HG02678 (cell line): ENCODE results near the gene MAGEH1.
A peak's percentile ranks its signal among the peaks of the same experiment; 100 is the strongest.
"Not testable (repeated sequence)": the region's sequence is repeated elsewhere in the genome, so short reads cannot be mapped to it uniquely, and the experiment has no call there.

Experiments
- ATAC-seq: cut with Tn5 transposase; IDR thresholded peaks from one replicate; pipeline ENCODE4 v1.9.1; 2021; ENCODE audit warnings: mild to moderate bottlenecking, moderate library complexity; ENCODE audit not compliant: unreplicated experiment

The MAGEH1 gene

DNA sequence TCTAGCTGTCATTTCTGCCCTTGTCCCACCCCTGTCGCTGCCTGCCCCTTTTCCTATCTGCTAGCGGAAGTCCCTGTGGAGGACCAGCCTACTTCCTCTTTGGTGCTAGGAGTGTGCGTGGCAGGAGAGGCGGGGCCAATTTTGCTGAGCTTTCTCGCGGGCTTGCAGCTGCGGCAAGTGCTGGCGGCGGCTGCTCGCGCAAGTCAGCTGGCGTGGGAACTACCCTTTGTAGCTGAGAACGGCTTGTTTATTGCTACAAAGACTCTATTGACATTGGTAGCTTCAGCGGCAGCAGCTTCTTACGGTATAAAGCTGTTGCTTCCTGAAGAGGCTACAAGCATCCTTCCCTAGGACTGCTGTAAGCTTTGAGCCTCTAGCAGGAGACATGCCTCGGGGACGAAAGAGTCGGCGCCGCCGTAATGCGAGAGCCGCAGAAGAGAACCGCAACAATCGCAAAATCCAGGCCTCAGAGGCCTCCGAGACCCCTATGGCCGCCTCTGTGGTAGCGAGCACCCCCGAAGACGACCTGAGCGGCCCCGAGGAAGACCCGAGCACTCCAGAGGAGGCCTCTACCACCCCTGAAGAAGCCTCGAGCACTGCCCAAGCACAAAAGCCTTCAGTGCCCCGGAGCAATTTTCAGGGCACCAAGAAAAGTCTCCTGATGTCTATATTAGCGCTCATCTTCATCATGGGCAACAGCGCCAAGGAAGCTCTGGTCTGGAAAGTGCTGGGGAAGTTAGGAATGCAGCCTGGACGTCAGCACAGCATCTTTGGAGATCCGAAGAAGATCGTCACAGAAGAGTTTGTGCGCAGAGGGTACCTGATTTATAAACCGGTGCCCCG, at the start of gene MAGEH1:
Gene MAGEH1, plus strand, starts transcription at position 138 of the 843 bp plus-strand sequence. Its CDS starts 248 bp downstream, at position 386.
- ATAC-seq, result peak; percentile 98

DNA sequence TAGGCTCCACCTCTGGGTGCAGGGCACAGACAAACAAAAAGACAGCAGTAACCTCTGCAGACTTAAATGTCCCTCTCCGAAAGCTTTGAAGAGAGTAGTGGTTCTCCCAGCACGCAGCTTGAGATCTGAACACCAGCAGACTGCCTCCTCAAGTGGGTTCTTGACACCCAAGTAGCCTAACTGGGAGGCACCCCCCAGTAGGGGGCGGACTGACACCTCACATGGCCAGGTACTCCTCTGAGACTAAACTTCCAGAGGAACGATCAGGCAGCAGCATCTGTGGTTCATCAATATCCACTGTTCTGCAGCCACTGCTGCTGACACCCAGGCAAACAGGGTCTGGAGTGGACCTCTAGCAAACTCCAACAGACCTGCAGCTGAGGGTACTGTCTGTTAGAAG, 24.8 kb upstream of the MAGEH1 start:
- ATAC-seq, result not testable (repeated sequence)

DNA sequence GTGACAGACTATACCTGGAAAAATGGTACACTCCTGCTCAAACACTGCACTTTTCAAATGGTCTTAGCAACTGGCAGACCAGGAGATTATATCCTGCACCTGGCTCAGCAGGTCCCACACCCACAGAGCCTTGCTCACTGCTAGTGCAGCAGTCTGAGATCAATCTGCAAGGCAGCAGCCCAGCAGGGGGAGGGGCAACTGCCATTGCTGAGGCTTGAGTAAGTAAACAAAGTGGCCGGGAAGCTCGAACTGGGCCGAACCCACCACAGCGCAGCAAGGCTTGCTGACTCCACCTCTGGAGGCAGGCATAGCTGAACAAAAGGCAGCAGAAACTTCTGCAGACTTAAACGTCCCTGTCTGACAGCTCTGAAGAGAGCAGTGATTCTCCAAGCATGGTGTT, 8.5 kb upstream of the MAGEH1 start:
- not testable (repeated sequence) for ATAC-seq

DNA sequence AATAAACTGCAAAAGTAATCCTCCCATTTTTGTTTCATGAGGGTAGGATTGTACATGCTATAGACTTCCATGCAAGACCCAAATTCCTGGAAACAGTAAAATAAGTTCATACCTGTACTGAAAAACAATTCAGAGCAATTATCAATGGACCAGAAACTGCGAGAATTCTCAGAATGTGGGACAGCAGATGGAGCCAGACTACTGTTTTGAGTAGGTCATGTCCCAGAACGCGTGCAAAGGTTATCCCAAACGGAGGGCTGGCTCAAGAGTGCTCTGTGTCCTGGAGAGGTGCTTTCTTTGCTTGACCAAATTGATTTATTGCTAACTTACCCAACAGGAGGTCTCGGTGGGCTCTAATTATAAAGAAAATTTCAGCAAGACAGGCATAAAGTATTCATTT, 1.7 kb upstream of the MAGEH1 start:
- no peak for ATAC-seq

GRCh38 chrX:55451141-55451540, 786 bp upstream of the MAGEH1 start:
- no peak for ATAC-seq

- ATAC-seq, result peak; percentile 22
Measured at GRCh38 chrX:55451626-55451989, 319 bp upstream of the MAGEH1 start.

DNA sequence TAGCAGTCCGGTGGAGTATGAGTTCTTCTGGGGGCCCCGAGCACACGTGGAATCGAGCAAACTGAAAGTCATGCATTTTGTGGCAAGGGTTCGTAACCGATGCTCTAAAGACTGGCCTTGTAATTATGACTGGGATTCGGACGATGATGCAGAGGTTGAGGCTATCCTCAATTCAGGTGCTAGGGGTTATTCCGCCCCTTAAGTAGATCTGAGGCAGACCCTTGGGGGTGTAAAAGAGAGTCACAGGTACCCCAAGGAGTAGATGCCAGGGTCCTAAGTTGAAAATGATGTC, 852 bp downstream of the MAGEH1 start:
- ATAC-seq, result no peak

- ATAC-seq, result not testable (repeated sequence)
Measured at GRCh38 chrX:55455708-55456107, 3.8 kb downstream of the MAGEH1 start.

- ATAC-seq, result not testable (repeated sequence)
Measured at GRCh38 chrX:55459426-55459825, 7.5 kb downstream of the MAGEH1 start.

DNA sequence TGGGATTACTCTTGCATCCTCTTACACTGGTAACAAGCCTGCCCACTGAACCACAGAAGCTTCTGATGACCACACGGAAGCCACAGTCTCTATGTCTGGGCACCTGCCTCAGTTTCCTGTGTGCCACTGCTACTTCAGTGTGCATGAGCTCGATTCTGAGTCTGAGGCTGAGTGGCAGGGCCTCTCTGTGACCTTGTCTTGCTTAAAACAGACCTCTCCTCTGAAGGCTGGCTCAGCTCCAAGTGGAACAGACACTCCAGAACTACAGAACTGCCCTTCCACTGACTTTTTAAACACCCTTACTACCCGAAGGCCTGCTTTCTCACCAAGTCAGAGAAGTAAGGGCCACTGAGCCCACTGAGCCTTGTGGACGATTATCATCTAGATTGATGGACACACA, 8.0 kb downstream of the MAGEH1 start:
- not testable (repeated sequence) for ATAC-seq

GRCh38 chrX:55464050-55464449, 12.1 kb downstream of the MAGEH1 start:
- not testable (repeated sequence) for ATAC-seq

DNA sequence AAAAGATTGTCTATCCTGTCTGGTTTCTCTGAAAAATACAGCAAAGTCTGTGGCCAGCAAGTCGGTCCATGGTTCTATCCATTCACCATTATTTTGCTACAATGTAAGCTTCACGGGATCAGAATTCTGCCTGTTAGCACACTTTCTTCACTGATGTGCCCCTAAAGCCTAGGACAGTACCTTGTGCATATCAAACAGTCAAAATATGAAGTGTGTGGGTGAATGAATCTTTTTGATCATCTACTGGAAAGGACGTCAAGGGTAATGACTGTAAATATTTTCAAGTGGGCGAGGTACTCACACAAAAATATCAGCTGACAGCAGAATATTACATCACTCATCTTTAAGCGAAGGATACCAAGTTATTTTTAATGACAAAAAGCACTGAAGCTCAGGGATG, 13.2 kb downstream of the MAGEH1 start:
- not testable (repeated sequence) for ATAC-seq

GRCh38 chrX:55465791-55466190, 13.9 kb downstream of the MAGEH1 start:
- not testable (repeated sequence) for ATAC-seq

DNA sequence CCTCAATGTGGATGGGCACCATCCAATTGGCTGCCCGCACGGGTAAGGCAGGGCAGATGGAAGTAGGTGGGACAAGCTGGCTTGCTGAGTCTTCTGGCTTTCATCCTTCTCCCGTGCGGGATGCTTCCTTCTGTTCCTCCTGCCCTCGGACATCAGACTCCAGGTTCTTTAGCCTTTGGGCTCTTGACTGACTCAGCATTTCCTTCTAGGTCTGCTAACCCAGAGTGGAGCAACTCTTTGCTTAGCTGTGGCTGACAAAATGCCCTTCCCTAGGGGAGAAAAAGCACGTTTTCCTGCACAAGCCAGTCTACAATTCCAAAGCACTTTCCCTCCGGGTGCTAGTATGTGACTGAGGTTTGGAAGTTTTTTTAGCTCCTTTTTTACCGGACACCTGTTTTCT, 28.0 kb downstream of the MAGEH1 start:
- not testable (repeated sequence) for ATAC-seq

GRCh38 chrX:55480390-55481062, 28.6 kb downstream of the MAGEH1 start:
- ATAC-seq, result no peak

- no peak for ATAC-seq
Measured at GRCh38 chrX:55484948-55485347, 33.0 kb downstream of the MAGEH1 start.

DNA sequence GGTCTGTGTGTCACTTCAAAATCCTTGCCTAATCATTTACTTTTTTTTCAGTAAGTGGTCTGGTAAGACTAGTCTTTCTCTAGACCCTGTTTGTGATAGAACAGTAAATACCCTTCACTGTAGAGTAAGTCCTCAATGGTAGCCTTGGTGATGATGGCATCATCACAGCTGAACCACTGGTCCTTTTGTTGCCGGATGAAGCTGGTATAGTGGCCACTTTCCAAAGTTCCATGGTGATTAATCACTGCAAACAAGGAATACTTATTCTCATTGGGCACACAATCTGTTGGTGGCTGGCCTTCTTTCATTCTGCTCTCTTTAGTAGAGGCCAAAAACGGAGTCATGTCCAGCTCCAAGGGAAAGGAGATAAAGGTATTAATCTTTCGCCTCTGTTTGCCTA, 34.8 kb downstream of the MAGEH1 start:
- ATAC-seq, result no peak

GRCh38 chrX:55487143-55487542, 35.2 kb downstream of the MAGEH1 start:
- ATAC-seq, result no peak

GRCh38 chrX:55488006-55488592, 36.2 kb downstream of the MAGEH1 start:
- peak; percentile 7 for ATAC-seq

- ATAC-seq, result peak; percentile 66
Measured at GRCh38 chrX:55488593-55489313, 36.8 kb downstream of the MAGEH1 start.

- ATAC-seq, result peak; percentile 54
Measured at GRCh38 chrX:55489314-55490009, 37.5 kb downstream of the MAGEH1 start, which contains the start of gene USP51. Gene USP51 (minus strand): TSS chrX:55489848. CDS start chrX:55488939, 909 bp downstream.
